GM12891 (cell line): Measurements from ENCODE around the gene SCNN1B.
A peak's percentile ranks its signal among the peaks of the same experiment; 100 is the strongest.

ENCODE experiments used
- DNase-seq: peaks from one replicate; pipeline ENCODE4 v3.0.0; 2011; ENCODE audit warnings: low spot score; ENCODE audit not compliant: insufficient read length
- FAIRE-seq: peaks from 2 replicates; lab custom pipeline; 2011; peaks lifted over from hg19 to GRCh38; lab: Jason Lieb, UNC
- PAX5 ChIP-seq: IDR thresholded peaks from 2 replicates; pipeline ENCODE4 v1.6.1; 2011; ENCODE audit warnings: low read length, moderate library complexity, mild to moderate bottlenecking; ENCODE audit not compliant: insufficient read depth, severe bottlenecking
- POLR2A ChIP-seq: IDR thresholded peaks from 2 replicates; pipeline ENCODE4 v1.6.1; 2011; ENCODE audit warnings: low read depth, low read length, control low read depth
- POLR2AphosphoS5 ChIP-seq: IDR thresholded peaks from 2 replicates; pipeline ENCODE4 v1.6.1; 2011; ENCODE audit warnings: low read depth, low read length, control low read depth
- POU2F2 ChIP-seq: IDR thresholded peaks from 2 replicates; pipeline ENCODE4 v1.6.1; 2011; ENCODE audit warnings: low read depth, mild to moderate bottlenecking, control low read depth, low read length, moderate library complexity
- SPI1 ChIP-seq: IDR thresholded peaks from 2 replicates; pipeline ENCODE4 v1.6.1; 2011; ENCODE audit warnings: low read depth, low read length, control low read depth
- TAF1 ChIP-seq: IDR thresholded peaks from 2 replicates; pipeline ENCODE4 v1.6.1; 2011; ENCODE audit warnings: low read depth, low read length, control low read depth

The SCNN1B gene

GRCh38 chr16:23269248-23269953, 32.7 kb upstream of the SCNN1B start:
- TF ChIP-seq POU2F2: no peak
- no peak for TF ChIP-seq PAX5
- TF ChIP-seq TAF1: no peak
- TF ChIP-seq POLR2A: no peak
- TF ChIP-seq POLR2AphosphoS5: no peak
- no peak for TF ChIP-seq SPI1
- no peak for DNase-seq
- no peak for FAIRE-seq

GRCh38 chr16:23270654-23271053, 31.4 kb upstream of the SCNN1B start:
- TF ChIP-seq POLR2AphosphoS5 (no peak), PAX5 (no peak), SPI1 (no peak), POLR2A (no peak), TAF1 (no peak), POU2F2 (no peak)
- FAIRE-seq: no peak

DNA sequence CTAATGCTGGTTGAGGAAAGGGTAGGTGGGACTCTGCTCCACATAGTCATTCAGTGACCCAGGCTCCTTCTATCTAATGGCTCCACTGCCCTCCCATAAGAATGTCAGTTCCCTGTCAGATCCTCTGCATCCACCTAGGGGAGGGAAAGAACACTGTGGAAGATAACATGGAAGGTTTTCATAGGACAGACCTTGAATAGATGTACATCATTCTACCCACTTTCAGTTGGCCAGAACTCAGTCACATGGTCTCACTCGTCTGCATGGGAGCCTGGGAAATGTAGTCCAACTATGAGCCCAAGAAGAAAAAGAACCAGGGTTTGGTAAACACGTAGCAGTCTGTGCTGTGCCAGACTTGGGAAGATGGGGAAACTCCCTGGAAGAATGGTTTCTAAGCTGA, 27.1 kb upstream of the SCNN1B start:
- TF ChIP-seq SPI1 (no peak), PAX5 (no peak), TAF1 (no peak), POLR2AphosphoS5 (no peak), POU2F2 (no peak), POLR2A (no peak)
- no peak for DNase-seq

More at GRCh38 chr16:23270654-23271053, 31.4 kb upstream of the SCNN1B start:
- DNase-seq: no peak

GRCh38 chr16:23276821-23277220, 25.3 kb upstream of the SCNN1B start:
- TF ChIP-seq POLR2A (no peak), POLR2AphosphoS5 (no peak), PAX5 (no peak), POU2F2 (no peak), SPI1 (no peak), TAF1 (no peak)
- no peak for FAIRE-seq

More for the DNA sequence above, 27.1 kb upstream of the SCNN1B start:
- FAIRE-seq: no peak

GRCh38 chr16:23278031-23278430, 24.1 kb upstream of the SCNN1B start:
- TF ChIP-seq POLR2AphosphoS5 (no peak), PAX5 (no peak), POLR2A (no peak), POU2F2 (no peak), SPI1 (no peak), TAF1 (no peak)
- DNase-seq: no peak
- no peak for FAIRE-seq

More at GRCh38 chr16:23276821-23277220, 25.3 kb upstream of the SCNN1B start:
- DNase-seq: no peak

DNA sequence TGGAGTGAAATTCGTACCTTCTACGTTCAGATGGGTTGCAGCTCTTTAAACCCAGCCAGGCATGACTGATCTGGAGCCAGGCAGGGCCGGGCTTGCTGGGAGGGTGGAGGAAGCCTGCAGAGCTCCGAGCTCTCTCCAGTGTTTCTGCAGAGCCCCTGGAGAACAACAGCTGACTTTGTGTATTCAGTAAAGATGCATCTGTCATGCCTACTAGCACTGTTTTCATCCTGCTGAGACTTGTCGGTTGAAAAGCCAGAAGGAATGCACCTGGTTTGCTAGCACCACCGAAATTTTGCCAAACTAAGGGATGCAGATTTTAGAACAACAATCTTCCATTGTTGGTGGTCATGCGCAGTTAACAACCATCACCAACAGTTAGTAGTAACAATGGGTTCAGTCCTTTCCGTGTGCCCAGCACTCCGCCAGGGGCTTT, 22.4 kb upstream of the SCNN1B start:
- FAIRE-seq: no peak

DNA sequence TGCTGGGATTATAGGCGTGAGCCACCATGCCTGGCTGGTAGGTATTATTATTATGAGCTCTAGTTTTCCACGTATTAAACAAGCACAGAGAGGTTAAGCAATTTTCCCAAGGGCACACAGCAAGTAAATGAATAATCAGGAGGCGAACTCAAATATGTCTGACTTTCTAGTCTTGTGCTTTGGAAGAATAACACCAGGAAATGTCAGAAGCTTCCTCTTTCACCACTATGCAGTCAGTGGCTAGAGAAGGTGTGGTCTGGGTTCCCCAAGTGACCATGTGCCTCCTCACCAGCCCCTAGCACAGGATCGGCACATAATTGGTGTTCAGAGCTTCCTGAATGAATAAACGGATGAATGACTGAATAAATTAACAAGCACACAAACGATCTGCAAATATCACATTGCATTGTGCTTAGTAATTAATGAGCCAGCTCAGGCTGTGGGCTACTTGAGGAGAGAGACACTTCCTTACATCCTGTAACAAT, 21.6 kb upstream of the SCNN1B start:
- peak; percentile 26 for FAIRE-seq
- TF ChIP-seq POLR2A (no peak), POU2F2 (no peak), POLR2AphosphoS5 (no peak), PAX5 (no peak), SPI1 (no peak), TAF1 (no peak)
- no peak for DNase-seq

More for the DNA sequence above, 22.4 kb upstream of the SCNN1B start:
- no peak for DNase-seq
- TF ChIP-seq TAF1 (no peak), POLR2AphosphoS5 (no peak), PAX5 (no peak), POU2F2 (no peak), SPI1 (no peak), POLR2A (no peak)

DNA sequence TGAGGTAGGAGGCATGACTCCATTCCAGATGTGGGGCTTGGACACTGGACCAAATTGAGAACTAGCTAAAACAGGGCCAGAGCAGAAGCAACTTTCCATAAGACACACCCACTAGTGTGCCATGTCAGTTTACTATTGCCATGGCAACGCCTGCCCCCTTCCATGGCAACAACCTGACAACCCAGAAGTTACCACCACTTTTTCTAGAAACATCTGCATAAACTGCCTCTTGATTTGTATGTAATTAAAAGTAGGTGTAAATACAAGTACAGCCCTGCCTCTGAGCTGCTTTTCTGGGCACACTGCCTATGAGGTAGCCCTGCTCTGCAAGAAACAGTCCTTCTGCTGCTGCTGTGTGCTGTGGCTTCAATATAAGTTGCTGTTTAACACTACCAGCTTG, 19.5 kb upstream of the SCNN1B start:
- no peak for DNase-seq
- TF ChIP-seq PAX5: no peak
- TF ChIP-seq POLR2A: no peak
- no peak for TF ChIP-seq SPI1
- TF ChIP-seq POLR2AphosphoS5: no peak
- TF ChIP-seq TAF1: no peak
- no peak for TF ChIP-seq POU2F2

GRCh38 chr16:23283571-23283970, 18.5 kb upstream of the SCNN1B start:
- no peak for DNase-seq
- FAIRE-seq: no peak
- no peak for TF ChIP-seq POLR2AphosphoS5
- no peak for TF ChIP-seq POU2F2
- no peak for TF ChIP-seq PAX5
- TF ChIP-seq SPI1: no peak
- TF ChIP-seq POLR2A: no peak
- TF ChIP-seq TAF1: no peak

More for the DNA sequence above, 19.5 kb upstream of the SCNN1B start:
- no peak for FAIRE-seq

GRCh38 chr16:23284584-23284983, 17.5 kb upstream of the SCNN1B start:
- DNase-seq (no peak), FAIRE-seq (no peak)
- TF ChIP-seq POU2F2 (no peak), SPI1 (no peak), PAX5 (no peak), POLR2A (no peak), TAF1 (no peak)
